Epithelial cell of esophagus (primary cell): Measurements from ENCODE around the gene DDX53.
A peak's percentile ranks its signal among the peaks of the same experiment; 100 is the strongest.

Source experiments
- DNase-seq: peaks from one replicate; pipeline ENCODE4 v3.0.0; 2010; ENCODE audit warnings: low read depth
- H3K4me3 ChIP-seq: 2 replicates; pipeline ENCODE4 v1.5.1; 2011; ENCODE audit warnings: mild to moderate bottlenecking, low read length, control low read depth
- CTCF ChIP-seq: IDR thresholded peaks from 2 replicates; pipeline ENCODE4 v1.5.1; 2011; ENCODE audit warnings: low read depth, mild to moderate bottlenecking, low read length, control low read depth, inconsistent platforms; ENCODE audit not compliant: insufficient read depth; ENCODE audit errors: missing control alignments

The DDX53 gene

GRCh38 chrX:23046443-23046842, 46.7 kb downstream of the DDX53 start:
- TF ChIP-seq CTCF = no peak
- no peak overlapping the region for H3K4me3 ChIP-seq
- peak; percentile 0 for DNase-seq

- no peak for DNase-seq
- no peak overlapping the region for H3K4me3 ChIP-seq
- no peak for TF ChIP-seq CTCF
These were observed 49.2 kb downstream of the DDX53 start for GRCh38 chrX:23048806-23049573.

GRCh38 chrX:23052324-23052723, 52.6 kb downstream of the DDX53 start:
- DNase-seq = peak; percentile 27
- no peak overlapping the region for H3K4me3 ChIP-seq
- TF ChIP-seq CTCF = no peak
